IPS-NIHi11 (cell line): Measurements from ENCODE around the gene HIPK1.

Experiments used
- DNase-seq: peaks from one replicate; pipeline ENCODE4 v3.0.0; 2012; ENCODE audit warnings: mixed read lengths, low spot score

Gene HIPK1

GRCh38 chr1:113913887-113914664 lies 15.0 kb upstream of the HIPK1 start:
- no peak for DNase-seq

GRCh38 chr1:113916974-113917373 lies 12.2 kb upstream of the HIPK1 start:
- DNase-seq, result no peak

- DNase-seq, result no peak
Measured at GRCh38 chr1:113917400-113918082, 11.6 kb upstream of the HIPK1 start.

GRCh38 chr1:113918243-113918642 lies 10.9 kb upstream of the HIPK1 start:
- no peak for DNase-seq

- no peak for DNase-seq
Measured at GRCh38 chr1:113922957-113923356, 6.2 kb upstream of the HIPK1 start.

- no peak for DNase-seq
Measured at GRCh38 chr1:113924473-113924872, 4.7 kb upstream of the HIPK1 start.

- no peak for DNase-seq
Measured at GRCh38 chr1:113928187-113928930, 765 bp upstream of the HIPK1 start.

- no peak for DNase-seq
Measured at GRCh38 chr1:113929750-113930498, 800 bp downstream of the HIPK1 start.

GRCh38 chr1:113930499-113931161 lies 1.5 kb downstream of the HIPK1 start:
- peak; percentile 29 for DNase-seq

GRCh38 chr1:113931451-113931851 lies 2.3 kb downstream of the HIPK1 start:
- no peak for DNase-seq

GRCh38 chr1:113934006-113934405 lies 4.9 kb downstream of the HIPK1 start:
- no peak for DNase-seq

- DNase-seq, result no peak
Measured at GRCh38 chr1:113934511-113935055, 5.5 kb downstream of the HIPK1 start.

GRCh38 chr1:113935176-113935575 lies 6.1 kb downstream of the HIPK1 start:
- DNase-seq, result no peak

- DNase-seq, result no peak
Measured at GRCh38 chr1:113935970-113936369, 6.8 kb downstream of the HIPK1 start.

GRCh38 chr1:113937146-113937545 lies 8.0 kb downstream of the HIPK1 start:
- DNase-seq, result no peak

GRCh38 chr1:113938192-113938591 lies 9.1 kb downstream of the HIPK1 start:
- DNase-seq, result no peak

- DNase-seq, result no peak
Measured at GRCh38 chr1:113940365-113941244, 11.5 kb downstream of the HIPK1 start.

GRCh38 chr1:113941245-113941559 lies 12.1 kb downstream of the HIPK1 start:
- DNase-seq, result no peak

- no peak for DNase-seq
Measured at GRCh38 chr1:113942527-113942926, 13.4 kb downstream of the HIPK1 start.

- no peak for DNase-seq
Measured at GRCh38 chr1:113943028-113943811, 14.1 kb downstream of the HIPK1 start.
